Bronchus fibroblast of lung (primary cell): ENCODE results near the gene LCE2D. TPM values are rescaled to one million over a fixed set of nuclear protein-coding genes. Genes with fewer than 3 reads are reported as not detected.

Source experiments
- total RNA-seq: library from RNA; depleted of rRNA; stranded (reverse); fragments of >200 nt; gene quantifications from 2 replicates; pipeline ENCODE4 v1.2.3, GENCODE V29; 2015

LCE2D gene
- not detected in 2 replicates for total RNA-seq

DNA sequence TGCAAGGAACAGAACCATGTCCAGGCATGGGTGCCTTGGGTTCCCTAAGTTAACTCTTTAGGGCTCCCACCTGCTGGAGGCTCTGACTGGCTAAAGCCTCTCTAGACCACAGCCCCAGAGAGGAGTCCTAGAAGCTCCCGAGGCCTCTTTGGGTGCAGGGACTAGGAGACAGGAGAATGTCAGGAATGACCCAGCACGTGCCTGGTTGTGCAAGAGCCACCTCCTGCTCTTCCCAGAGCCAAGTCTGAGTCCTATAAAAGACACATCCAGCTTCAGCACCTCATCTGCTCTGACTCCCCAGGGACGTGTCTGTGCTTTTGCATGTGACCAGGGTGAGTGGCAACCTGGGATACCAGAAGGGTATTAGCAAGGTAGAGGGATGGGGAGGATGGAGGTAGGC is at the start of gene LCE2D:
Gene LCE2D (plus strand): TSS at position 283 of the 400 bp plus-strand sequence. CDS start 726 bp downstream, outside the sequence.

DNA sequence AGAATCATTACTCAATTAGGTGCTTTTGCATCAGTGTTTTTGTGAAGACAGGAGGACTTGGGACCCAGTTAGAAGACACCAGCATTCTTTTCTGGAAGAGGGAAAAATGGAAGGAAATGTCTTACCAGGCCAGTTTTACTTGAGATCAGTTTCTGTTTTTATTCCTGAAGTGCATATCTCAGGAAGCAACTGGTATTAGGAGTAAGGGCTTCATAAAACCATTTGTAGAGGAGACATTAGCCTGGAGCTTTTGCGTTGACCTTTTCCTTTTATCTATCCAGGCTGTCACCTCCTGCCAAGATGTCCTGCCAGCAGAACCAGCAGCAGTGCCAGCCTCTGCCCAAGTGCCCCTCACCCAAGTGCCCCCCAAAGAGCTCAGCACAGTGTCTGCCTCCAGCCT is 49.7 kb upstream of the LCE2D start, which contains the start of gene LCE3B:
Gene LCE3B (plus strand): TSS at position 301 of the 400 bp plus-strand sequence. CDS start 0 bp downstream, at position 301.

GRCh38 chr1:152622803-152623202 is 40.4 kb upstream of the LCE2D start, which contains the start of gene LCE3A:
TSS of gene LCE3A (minus strand) at chr1:152623103. CDS start at chr1:152623103, 0 bp downstream.

GRCh38 chr1:152674983-152675382 is 11.8 kb downstream of the LCE2D start, which contains the start of gene LCE2C:
TSS of gene LCE2C (plus strand) at chr1:152675279. CDS start at chr1:152676016, 737 bp downstream.

GRCh38 chr1:152685823-152686222 is 22.6 kb downstream of the LCE2D start, which contains the start of gene LCE2B:
TSS of gene LCE2B (plus strand) at chr1:152686123. CDS start at chr1:152686844, 721 bp downstream.

DNA sequence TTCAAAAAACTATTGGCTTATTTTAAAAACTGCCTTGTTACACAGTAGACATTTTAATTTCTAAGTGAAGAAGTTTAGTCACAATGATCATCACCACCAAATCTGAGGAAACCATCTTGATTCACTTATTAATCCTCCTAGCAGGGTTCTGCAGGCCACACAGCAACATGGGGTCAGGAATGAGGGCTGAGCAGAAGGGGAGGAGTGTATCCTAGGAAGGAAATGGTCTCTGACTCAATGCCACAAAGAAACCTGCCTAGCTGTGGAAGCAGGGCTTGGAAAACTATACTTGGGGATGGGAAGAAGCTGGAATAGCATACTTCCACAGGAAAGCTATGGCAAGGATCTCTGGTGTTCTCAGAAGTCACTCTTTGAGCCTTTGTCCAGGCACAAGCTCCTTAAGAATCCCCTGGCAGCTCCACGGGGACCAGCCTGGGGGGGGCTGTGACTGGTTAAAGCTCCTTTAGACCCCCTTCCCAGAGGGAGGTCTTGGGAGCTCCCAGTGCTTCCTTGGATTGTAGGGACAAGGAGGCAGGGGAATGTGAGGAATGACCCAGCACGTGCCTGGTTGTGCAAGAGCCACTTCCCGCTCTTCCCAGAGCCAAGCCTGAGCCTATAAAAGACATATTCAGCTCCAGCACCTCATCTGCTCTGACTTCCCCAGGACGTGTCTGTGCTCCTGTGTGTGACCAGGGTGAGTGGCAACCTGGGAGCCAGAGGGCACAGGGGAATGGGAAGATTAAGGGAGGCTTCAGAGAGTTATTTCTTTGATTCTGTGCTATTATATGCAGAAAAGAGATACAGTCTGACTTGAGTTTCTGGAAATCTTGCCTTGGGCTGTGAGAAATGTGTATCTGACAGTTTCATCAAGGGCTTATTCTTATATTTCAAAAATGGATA is 34.8 kb downstream of the LCE2D start, which contains the start of gene LCE2A:
Gene LCE2A (plus strand): TSS at position 645 of the 900 bp plus-strand sequence. CDS start 557 bp downstream, outside the sequence.

DNA sequence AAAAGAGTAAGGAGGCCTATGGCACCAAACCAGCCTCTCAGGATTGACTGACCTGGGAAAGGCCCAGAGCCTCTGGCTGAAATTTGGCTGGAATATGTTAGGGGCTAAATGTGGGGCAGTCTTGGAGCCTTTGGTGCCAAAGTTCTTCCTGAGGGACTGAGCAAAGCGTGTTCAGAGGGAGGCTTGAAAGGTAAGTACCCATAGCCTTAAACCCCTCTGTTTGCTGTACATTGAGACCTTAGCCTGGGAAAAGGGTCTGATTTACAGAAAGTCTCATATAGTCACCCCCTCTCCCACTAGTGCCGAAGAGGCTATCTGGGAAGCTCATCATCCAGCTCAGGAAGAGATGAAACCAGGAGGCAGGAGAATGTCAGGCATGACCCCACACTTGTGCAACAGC is 44.7 kb downstream of the LCE2D start, which contains the start of gene LCE4A:
Gene LCE4A (plus strand): TSS at position 301 of the 400 bp plus-strand sequence. CDS start 916 bp downstream, outside the sequence.

Other genes with a start within 250 kb of the LCE2D start
- gene CRNN, start 249.1 kb upstream of the LCE2D start, total RNA-seq = not detected in 2 replicates
- not detected in 2 replicates for gene LCE5A, start 152.6 kb upstream of the LCE2D start, total RNA-seq
- gene CRCT1, start 148.9 kb upstream of the LCE2D start, total RNA-seq = not detected in 2 replicates
- gene LCE3E, start 96.6 kb upstream of the LCE2D start, total RNA-seq = not detected in 2 replicates
- gene LCE3D, start 82.9 kb upstream of the LCE2D start, total RNA-seq = not detected in 2 replicates
- not detected in 2 replicates for gene LCE3C, start 63.1 kb upstream of the LCE2D start, total RNA-seq
- gene LCE3B, start 49.6 kb upstream of the LCE2D start, total RNA-seq = not detected in 2 replicates
- gene LCE3A, start 40.3 kb upstream of the LCE2D start, total RNA-seq = not detected in 2 replicates
- gene LCE2C, start 11.9 kb downstream of the LCE2D start, total RNA-seq = not detected in 2 replicates
- not detected in 2 replicates for gene LCE2B, start 22.7 kb downstream of the LCE2D start, total RNA-seq
- not detected in 2 replicates for gene LCE2A, start 35.0 kb downstream of the LCE2D start, total RNA-seq
- gene LCE4A, start 44.8 kb downstream of the LCE2D start, total RNA-seq = not detected in 2 replicates
- gene KPRP, start 94.6 kb downstream of the LCE2D start, total RNA-seq = not detected in 2 replicates
- not detected in 2 replicates for gene LCE1F, start 111.8 kb downstream of the LCE2D start, total RNA-seq
- not detected in 2 replicates for gene LCE1E, start 122.9 kb downstream of the LCE2D start, total RNA-seq
- not detected in 2 replicates for gene LCE1D, start 133.3 kb downstream of the LCE2D start, total RNA-seq
- not detected in 2 replicates for gene LCE1C, start 143.3 kb downstream of the LCE2D start, total RNA-seq
- gene LCE1B, start 148.6 kb downstream of the LCE2D start, total RNA-seq = not detected in 2 replicates
- gene LCE1A, start 164.1 kb downstream of the LCE2D start, total RNA-seq = not detected in 2 replicates
- not detected in 2 replicates for gene LCE6A, start 179.5 kb downstream of the LCE2D start, total RNA-seq
- gene LCE7A, start 196.6 kb downstream of the LCE2D start, total RNA-seq = not detected in 2 replicates
- gene SMCP, start 214.9 kb downstream of the LCE2D start, total RNA-seq = not detected in 2 replicates
- not detected in 2 replicates for gene IVL, start 245.2 kb downstream of the LCE2D start, total RNA-seq